ENCODE measurements around the gene GOLGA2. TPM values are rescaled to one million over a fixed set of nuclear protein-coding genes. Genes with fewer than 3 reads are reported as not detected.

The GOLGA2 gene
- total RNA-seq, 1 donor from 2014 or later, result 120 TPM

GRCh38 chr9:128222026-128222425, 53.8 kb downstream of the GOLGA2 start:
- intact Hi-C loops (cut with DNase I), result no loop called here
- no peak for DNase-seq (ENCODE audit: low spot score)

DNA sequence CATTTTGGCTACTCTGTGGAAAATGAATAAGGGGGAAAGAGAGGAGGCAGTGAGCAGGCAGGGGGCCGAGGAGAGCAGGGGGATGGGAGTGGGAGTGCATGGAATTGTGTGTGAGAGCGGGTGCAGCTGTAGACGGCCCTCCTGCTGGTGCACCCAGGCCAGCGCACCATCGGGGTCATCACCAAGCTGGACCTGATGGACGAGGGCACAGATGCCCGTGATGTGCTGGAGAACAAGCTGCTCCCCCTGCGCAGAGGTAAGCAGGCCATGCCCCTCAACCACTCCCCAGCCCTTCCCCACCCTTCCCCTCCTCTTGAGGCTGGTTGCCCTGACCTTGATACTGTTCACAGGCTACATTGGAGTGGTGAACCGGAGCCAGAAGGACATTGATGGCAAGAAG, 56.0 kb downstream of the GOLGA2 start:
- intact Hi-C loops (cut with DNase I), result no loop called here

GRCh38 chr9:128218518-128219389, 57.1 kb downstream of the GOLGA2 start:
- DNase-seq (ENCODE audit: low spot score), result peak; percentile 94
- intact Hi-C loops (cut with DNase I), result no loop called here

More for the DNA sequence above, 56.0 kb downstream of the GOLGA2 start:
- no peak for DNase-seq (ENCODE audit: low spot score)

DNA sequence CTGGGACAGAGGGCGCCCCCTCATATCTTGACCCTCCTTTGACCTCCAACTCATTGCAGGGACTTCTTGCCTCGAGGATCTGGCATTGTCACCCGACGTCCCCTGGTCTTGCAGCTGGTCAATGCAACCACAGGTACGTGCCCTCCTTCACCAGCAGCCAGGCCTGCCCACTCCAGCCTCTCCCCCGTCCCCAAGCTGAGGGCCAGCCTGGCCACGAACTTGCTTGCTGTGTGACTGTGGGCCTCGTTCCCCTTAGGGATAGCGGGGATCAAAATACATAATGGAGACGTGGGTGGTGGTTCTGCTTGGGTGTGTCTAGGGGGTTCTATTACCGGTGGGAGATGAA, 57.7 kb downstream of the GOLGA2 start:
- intact Hi-C loops (cut with DNase I), result no loop called here
- DNase-seq (ENCODE audit: low spot score), result no peak

GRCh38 chr9:128216781-128217553, 58.8 kb downstream of the GOLGA2 start:
- DNase-seq (ENCODE audit: low spot score), result no peak
- intact Hi-C loops (cut with DNase I), result no loop called here

GRCh38 chr9:128215491-128216409, 60.1 kb downstream of the GOLGA2 start:
- no peak for DNase-seq (ENCODE audit: low spot score)
- intact Hi-C loops (cut with DNase I), result no loop called here

DNA sequence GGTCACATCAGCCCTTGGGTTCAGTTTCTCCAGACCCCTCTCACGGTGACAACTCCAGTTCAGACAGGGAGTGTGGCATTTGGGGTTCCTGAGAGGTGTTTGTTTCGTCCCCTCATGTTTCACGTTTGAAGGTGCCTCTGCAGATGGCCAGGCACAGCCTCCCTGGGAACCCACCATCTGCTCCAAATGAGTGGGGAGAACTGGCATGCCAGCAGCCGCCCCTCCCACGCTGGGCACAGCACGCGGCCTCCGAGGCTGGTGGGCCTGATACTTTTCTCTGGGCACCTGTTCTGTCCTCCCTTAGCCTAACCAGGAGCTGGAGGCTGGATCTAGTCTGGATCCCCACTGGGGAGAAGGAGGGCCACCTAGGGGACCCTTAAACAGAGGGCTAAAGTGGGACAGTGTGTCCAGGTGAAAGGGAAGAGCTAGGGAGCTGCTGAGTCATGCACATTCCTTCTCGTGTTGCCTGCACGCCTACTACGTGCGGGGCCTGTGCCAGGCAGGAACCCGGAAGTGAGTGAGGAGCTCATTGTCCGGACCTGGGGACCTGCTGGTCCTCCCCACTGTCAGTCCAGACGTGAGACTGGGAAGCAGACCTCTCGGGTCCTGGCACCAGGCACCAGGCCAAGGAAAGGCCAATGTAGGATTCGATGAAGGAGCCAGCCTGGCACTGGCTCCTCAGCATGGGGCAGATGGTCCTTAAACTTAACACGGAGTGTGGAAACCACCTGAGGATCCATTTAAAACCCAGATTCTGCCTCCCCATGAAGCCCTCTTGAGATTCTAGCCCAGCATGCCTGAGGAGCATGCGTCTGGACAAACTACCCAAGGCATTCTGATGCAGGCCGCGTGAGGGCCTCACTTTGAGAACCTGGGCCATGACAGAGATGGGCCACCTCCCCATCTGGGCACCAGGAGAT, 61.0 kb downstream of the GOLGA2 start:
- DNase-seq (ENCODE audit: low spot score), result no peak
- intact Hi-C loops (cut with DNase I), result no loop called here

DNA sequence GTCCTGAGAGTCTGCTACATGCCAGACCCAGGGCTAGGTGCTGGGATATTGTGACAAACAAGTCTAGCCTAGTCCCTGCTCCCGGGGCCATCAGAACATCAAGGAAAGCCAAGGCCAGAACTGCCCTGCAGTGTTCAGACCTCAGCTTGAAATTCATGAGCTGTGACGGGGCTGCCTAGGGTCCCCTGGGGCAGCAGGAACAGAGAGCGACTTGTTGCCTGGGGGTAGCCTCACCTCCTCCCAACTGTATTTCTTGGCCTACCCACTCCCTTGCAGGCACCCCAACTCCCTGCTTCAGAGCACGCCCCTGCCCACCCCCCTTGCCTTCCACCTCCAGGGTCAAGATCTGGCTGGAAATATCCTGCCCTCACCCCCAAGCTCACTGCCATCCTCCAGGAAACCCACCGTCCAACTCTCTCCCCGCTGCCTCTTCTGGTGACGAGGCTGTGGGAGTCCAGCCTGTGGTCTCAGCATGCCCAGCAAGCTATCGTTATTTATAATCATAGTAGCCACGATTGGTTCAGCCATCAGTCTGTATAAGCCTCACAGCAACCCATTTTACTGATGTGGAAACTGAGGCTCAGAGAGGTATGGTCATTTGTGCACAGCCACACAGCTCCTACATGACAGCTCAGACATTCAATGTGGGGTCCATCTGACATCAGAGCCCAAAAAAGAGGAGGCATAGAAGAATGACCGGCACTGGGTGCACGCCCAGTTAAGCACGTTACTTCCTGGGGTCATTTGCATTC, 61.9 kb downstream of the GOLGA2 start:
- intact Hi-C loops (cut with DNase I), result no loop called here
- no peak for DNase-seq (ENCODE audit: low spot score)

- intact Hi-C loops (cut with DNase I), result no loop called here
- DNase-seq (ENCODE audit: low spot score), result no peak
Measured at GRCh38 chr9:128211981-128212281, 63.9 kb downstream of the GOLGA2 start.

- intact Hi-C loops (cut with DNase I), result no loop called here
- no peak for DNase-seq (ENCODE audit: low spot score)
Measured at GRCh38 chr9:128211186-128211980, 64.4 kb downstream of the GOLGA2 start.

DNA sequence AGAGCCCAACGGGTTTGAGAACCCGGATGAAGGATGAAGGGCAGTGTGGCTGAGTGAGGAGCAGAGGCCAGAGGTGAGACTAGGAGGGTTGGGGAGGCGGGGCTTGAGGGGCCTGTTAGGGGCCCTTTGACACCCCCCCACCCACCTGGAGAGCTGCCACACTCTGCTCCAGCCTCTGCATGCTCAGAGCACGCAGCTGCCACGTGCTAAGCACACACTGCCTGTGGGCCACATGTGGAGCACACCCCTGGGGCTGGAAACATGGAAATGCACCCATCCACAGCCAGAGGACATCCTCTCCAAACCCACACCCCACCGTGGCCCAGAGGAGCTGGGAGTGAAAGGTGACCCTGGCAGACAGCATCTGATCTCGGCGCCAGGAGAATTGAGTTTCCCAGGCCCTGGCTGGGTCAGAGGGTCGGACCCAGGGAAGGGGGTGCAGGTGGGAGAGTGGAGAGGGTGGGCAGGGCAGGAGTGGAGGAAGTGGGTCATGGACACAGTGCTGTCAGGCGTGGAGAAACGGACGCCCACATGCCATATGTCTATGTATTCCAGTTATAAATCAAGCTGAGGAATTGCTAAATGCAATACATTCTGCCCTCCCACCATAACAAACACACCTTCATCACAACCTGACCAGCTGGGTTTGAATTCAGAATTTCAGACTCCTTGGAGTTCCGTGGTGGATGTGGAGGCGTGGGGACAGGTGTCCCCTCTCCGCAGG, 66.7 kb downstream of the GOLGA2 start:
- intact Hi-C loops (cut with DNase I), result no loop called here
- DNase-seq (ENCODE audit: low spot score), result no peak

- intact Hi-C loops (cut with DNase I), result no loop called here
- DNase-seq (ENCODE audit: low spot score), result no peak
Measured at GRCh38 chr9:128208386-128208785, 67.4 kb downstream of the GOLGA2 start.

GRCh38 chr9:128206916-128207910, 68.6 kb downstream of the GOLGA2 start:
- intact Hi-C loops (cut with DNase I), result no loop called here

GRCh38 chr9:128206484-128206883, 69.3 kb downstream of the GOLGA2 start:
- intact Hi-C loops (cut with DNase I), result no loop called here

More at GRCh38 chr9:128206916-128207910, 68.6 kb downstream of the GOLGA2 start:
- DNase-seq (ENCODE audit: low spot score), result no peak

More at GRCh38 chr9:128206484-128206883, 69.3 kb downstream of the GOLGA2 start:
- DNase-seq (ENCODE audit: low spot score), result no peak
